Astrocyte (in vitro differentiated cells and primary cell): Measurements from ENCODE around the gene ARHGAP25. TPM values are rescaled to one million over a fixed set of nuclear protein-coding genes. Genes with fewer than 3 reads are reported as not detected.

Source experiments
- DNase-seq: peaks from one replicate; pipeline ENCODE4 v3.0.0-alpha.2; 2010; ENCODE audit warnings: low read depth
- FAIRE-seq: peaks from 2 replicates; lab custom pipeline; 2011; peaks lifted over from hg19 to GRCh38; lab: Jason Lieb, UNC
- H2AFZ ChIP-seq: 2 replicates; pipeline ENCODE4 v1.6.0; 2012; ENCODE audit warnings: low read depth, low read length, inconsistent platforms
- H3K27ac ChIP-seq: 2 replicates; pipeline ENCODE4 v1.5.1; 2011; ENCODE audit warnings: low read depth, low read length, inconsistent platforms
- H3K27me3 ChIP-seq: 2 replicates; pipeline ENCODE4 v1.6.0; 2011; ENCODE audit warnings: low read length, inconsistent platforms; ENCODE audit not compliant: insufficient read depth
- H3K36me3 ChIP-seq: 2 replicates; pipeline ENCODE4 v1.5.1; 2011; ENCODE audit warnings: low read length, inconsistent platforms; ENCODE audit not compliant: insufficient read depth
- H3K4me1 ChIP-seq: 2 replicates; pipeline ENCODE4 v1.5.1; 2011; ENCODE audit warnings: low read length, inconsistent platforms; ENCODE audit not compliant: insufficient read depth
- H3K4me2 ChIP-seq: 2 replicates; pipeline ENCODE4 v1.6.0; 2012; ENCODE audit warnings: low read length, inconsistent platforms
- H3K4me3 ChIP-seq: 2 replicates; pipeline ENCODE4 v1.5.1; 2011; ENCODE audit warnings: low read depth, mild to moderate bottlenecking, low read length, inconsistent platforms; ENCODE audit not compliant: insufficient read depth
- H3K79me2 ChIP-seq: 2 replicates; pipeline ENCODE4 v1.6.0; 2012; ENCODE audit warnings: mild to moderate bottlenecking, low read length, inconsistent platforms; ENCODE audit not compliant: insufficient read depth
- H3K9ac ChIP-seq: 2 replicates; pipeline ENCODE4 v1.6.0; 2012; ENCODE audit warnings: mild to moderate bottlenecking, low read length, inconsistent platforms
- H3K9me3 ChIP-seq: 2 replicates; pipeline ENCODE4 v1.5.1; 2012; ENCODE audit warnings: low read depth, mild to moderate bottlenecking, low read length, inconsistent platforms; ENCODE audit not compliant: insufficient read depth
- H4K20me1 ChIP-seq: 2 replicates; pipeline ENCODE4 v1.6.0; 2012; ENCODE audit warnings: low read length, inconsistent platforms; ENCODE audit not compliant: insufficient read depth
- H3K27ac Mint-ChIP-seq: one replicate; pipeline ENCODE4 v1.8.0; 2021; ENCODE audit warnings: mild to moderate bottlenecking, mixed read lengths; ENCODE audit not compliant: unreplicated experiment
- H3K27me3 Mint-ChIP-seq: one replicate; pipeline ENCODE4 v1.8.0; 2021; ENCODE audit warnings: low read depth, mixed read lengths; ENCODE audit not compliant: unreplicated experiment
- H3K36me3 Mint-ChIP-seq: one replicate; pipeline ENCODE4 v1.8.0; 2021; ENCODE audit warnings: low read depth, mixed read lengths; ENCODE audit not compliant: unreplicated experiment
- H3K4me1 Mint-ChIP-seq: one replicate; pipeline ENCODE4 v1.8.0; 2021; ENCODE audit warnings: low read depth, mixed read lengths; ENCODE audit not compliant: unreplicated experiment
- H3K4me3 Mint-ChIP-seq: one replicate; pipeline ENCODE4 v1.8.0; 2021; ENCODE audit warnings: mild to moderate bottlenecking, moderate library complexity, mixed read lengths; ENCODE audit not compliant: unreplicated experiment
- H3K9me3 Mint-ChIP-seq: one replicate; pipeline ENCODE4 v1.8.0; 2021; ENCODE audit warnings: mild to moderate bottlenecking, mixed read lengths; ENCODE audit not compliant: unreplicated experiment
- CTCF ChIP-seq: IDR thresholded peaks from 2 replicates; pipeline ENCODE4 v1.5.1; 2011; ENCODE audit warnings: low read depth, mild to moderate bottlenecking, inconsistent platforms, low read length, moderate library complexity; ENCODE audit not compliant: insufficient read depth
- EZH2 ChIP-seq: IDR thresholded peaks from 2 replicates; pipeline ENCODE4 v1.6.1; 2012; ENCODE audit warnings: mild to moderate bottlenecking, low read length, inconsistent platforms; ENCODE audit not compliant: insufficient read depth
- total RNA-seq: library from RNA; stranded (reverse); gene quantifications from 2 replicates; pipeline ENCODE4 v1.2.1, GENCODE V29; 2021

The ARHGAP25 gene
- total RNA-seq, 1 donor from 2014 or later, result 0.30 TPM

- peaks cover 2% of the 10 kb centered on the region for H3K9me3 Mint-ChIP-seq
- Histone ChIP-seq H4K20me1 (no peaks in the 10 kb centered on the region), H3K79me2 (no peaks in the 10 kb centered on the region), H3K36me3 (no peaks in the 10 kb centered on the region), H3K27me3 (peaks cover 2% of the 10 kb centered on the region), H3K9me3 (no peaks in the 10 kb centered on the region), H3K4me2 (no peak overlapping the region), H3K4me1 (no peaks in the 10 kb centered on the region), H2AFZ (no peak overlapping the region), H3K9ac (no peak overlapping the region), H3K27ac (no peak overlapping the region), H3K4me3 (no peak overlapping the region)
- FAIRE-seq, result no peak
- peaks cover under 1% of the 10 kb centered on the region for H3K36me3 Mint-ChIP-seq
- peaks cover 10% of the 10 kb centered on the region for H3K27me3 Mint-ChIP-seq
- no peaks in the 10 kb centered on the region for H3K4me1 Mint-ChIP-seq
- H3K27ac Mint-ChIP-seq, result no peak overlapping the region
- DNase-seq, result no peak
- H3K4me3 Mint-ChIP-seq, result no peak overlapping the region
- no peak for TF ChIP-seq CTCF
- TF ChIP-seq EZH2, result no peak
Measured at GRCh38 chr2:68792751-68793150, 58.1 kb downstream of the ARHGAP25 start.

- H3K27ac ChIP-seq, result no peak overlapping the region
- Mint-ChIP-seq H3K4me3 (no peak overlapping the region), H3K4me1 (no peaks in the 10 kb centered on the region), H3K36me3 (peaks cover 4% of the 10 kb centered on the region), H3K9me3 (peaks cover 9% of the 10 kb centered on the region), H3K27ac (no peak overlapping the region), H3K27me3 (peaks cover 5% of the 10 kb centered on the region)
- no peaks in the 10 kb centered on the region for H3K4me1 ChIP-seq
- no peak overlapping the region for H3K4me2 ChIP-seq
- H3K9ac ChIP-seq, result no peak overlapping the region
- no peak for DNase-seq
- H3K9me3 ChIP-seq, result no peaks in the 10 kb centered on the region
- H3K4me3 ChIP-seq, result no peak overlapping the region
- no peaks in the 10 kb centered on the region for H3K36me3 ChIP-seq
- H3K27me3 ChIP-seq, result peaks cover 2% of the 10 kb centered on the region
- H2AFZ ChIP-seq, result no peak overlapping the region
- no peak for TF ChIP-seq CTCF
- no peak for TF ChIP-seq EZH2
- FAIRE-seq, result no peak
- no peaks in the 10 kb centered on the region for H4K20me1 ChIP-seq
- H3K79me2 ChIP-seq, result no peaks in the 10 kb centered on the region
Measured at GRCh38 chr2:68796295-68796905, 61.8 kb downstream of the ARHGAP25 start.

DNA sequence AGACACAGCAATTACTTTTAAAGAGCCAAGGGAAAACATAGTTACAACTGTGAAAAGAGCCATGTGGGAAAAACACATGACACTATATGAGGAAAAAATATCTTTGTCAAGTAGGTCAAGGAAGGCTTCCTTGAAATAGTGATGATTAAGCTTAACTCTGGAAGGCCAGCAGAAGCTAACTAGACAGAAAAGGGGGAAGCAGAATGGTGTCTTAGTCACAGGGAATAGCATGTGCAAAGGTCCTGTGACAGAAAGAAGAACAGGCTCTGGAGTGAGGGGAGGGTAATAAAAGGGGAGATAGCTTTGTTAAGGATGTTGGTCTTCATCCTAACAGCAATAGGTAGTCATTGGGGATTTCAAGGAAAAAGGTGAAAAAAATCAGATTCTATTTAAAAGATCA, 64.0 kb downstream of the ARHGAP25 start:
- no peak for DNase-seq
- no peak overlapping the region for H3K4me3 Mint-ChIP-seq

More for the DNA sequence above, 64.0 kb downstream of the ARHGAP25 start:
- no peaks in the 10 kb centered on the region for H3K9me3 ChIP-seq
- H3K27ac ChIP-seq, result no peak overlapping the region
- Mint-ChIP-seq H3K27me3 (peaks cover 5% of the 10 kb centered on the region), H3K27ac (no peak overlapping the region), H3K36me3 (peaks cover 4% of the 10 kb centered on the region), H3K9me3 (peaks cover 9% of the 10 kb centered on the region), H3K4me1 (no peaks in the 10 kb centered on the region)
- no peaks in the 10 kb centered on the region for H3K79me2 ChIP-seq
- H2AFZ ChIP-seq, result no peak overlapping the region
- H3K36me3 ChIP-seq, result no peaks in the 10 kb centered on the region
- no peaks in the 10 kb centered on the region for H3K4me1 ChIP-seq
- H3K27me3 ChIP-seq, result peaks cover 4% of the 10 kb centered on the region
- TF ChIP-seq CTCF (no peak), EZH2 (no peak)
- H3K4me3 ChIP-seq, result no peak overlapping the region
- no peak overlapping the region for H3K9ac ChIP-seq
- no peaks in the 10 kb centered on the region for H4K20me1 ChIP-seq
- no peak for FAIRE-seq
- no peak overlapping the region for H3K4me2 ChIP-seq
